Esophagus muscularis mucosa (tissue), 4 donors: ENCODE data around the gene F7. TPM values are rescaled to one million over a fixed set of nuclear protein-coding genes. Genes with fewer than 3 reads are reported as not detected.

Experiments used
- DNase-seq: peaks from one replicate; pipeline ENCODE4 v3.0.0-alpha.2; 2017; ENCODE audit errors: extremely low spot score
- H3K27ac ChIP-seq, 4 donors: fragments of 200-600 bp; sonication (generic); replicated peaks in 1 of 4; 1 replicate in 3 of 4; 2 replicates in 1 of 4; pipeline ENCODE4 v1.5.1; 2016 to 2019; ENCODE audit warnings: mild to moderate bottlenecking in 1 of 4
- H3K27me3 ChIP-seq, 4 donors: fragments of 200-600 bp; sonication (generic); one replicate each; pipeline versions ENCODE4 v1.5.1 to v1.6.0; 2016 to 2019
- H3K36me3 ChIP-seq, 4 donors: fragments of 200-600 bp; sonication (generic); one replicate each; pipeline ENCODE4 v1.5.1; 2016 to 2019
- H3K4me1 ChIP-seq, 4 donors: fragments of 200-600 bp; sonication (generic); one replicate each; pipeline ENCODE4 v1.5.1; 2016 to 2019
- H3K4me3 ChIP-seq, 4 donors: fragments of 200-600 bp; sonication (generic); 1 replicate in 2 of 4; 2 replicates in 2 of 4; pipeline ENCODE4 v1.5.1; 2016 to 2019; ENCODE audit warnings: mild to moderate bottlenecking in 4 of 4, moderate library complexity in 1 of 4
- H3K9me3 ChIP-seq, 4 donors: fragments of 200-600 bp; sonication (generic); 1 replicate in 3 of 4; 2 replicates in 1 of 4; pipeline ENCODE4 v1.5.1; 2016 to 2019
- EP300 ChIP-seq: sonication (generic); formaldehyde crosslinking; IDR thresholded peaks from one replicate; pipeline ENCODE4 v1.6.1; 2017; ENCODE audit warnings: antibody characterized with exemption
- POLR2A ChIP-seq: fragments of 450-650 bp; IDR thresholded peaks from one replicate; pipeline ENCODE4 v1.6.1; 2017; ENCODE audit warnings: antibody characterized with exemption, moderate library complexity, mild to moderate bottlenecking, low read depth
- POLR2AphosphoS5 ChIP-seq, 2 donors: sonication (generic); formaldehyde crosslinking; IDR thresholded peaks; one replicate each; pipeline ENCODE4 v1.6.1; 2017; ENCODE audit warnings: antibody characterized with exemption in 2 of 2
- whole genome bisulfite sequencing: methylation state at CpG from one replicate; pipeline ENCODE4 v1.1.5; 2018; 5-methylcytosine and 5-hydroxymethylcytosine counted together
- intact Hi-C: fragments of 100-400 bp; cut with DNase I; formaldehyde crosslinking; loops from one replicate; pipeline ENCODE4 v1.15.1; 2023
- total RNA-seq, 4 donors: library from RNA; depleted of rRNA; stranded (reverse); fragments of >200 nt; gene quantifications; one replicate each; pipeline versions ENCODE4 v1.1.0 to v1.2.1, GENCODE V29; 2016
- TF ChIP-seq, protein P1 (sequence below), 3 experiments: fragments of 200-600 bp in 2 of 3; fragments of 450-650 bp in 1 of 3; sonication (generic) in 2 of 3; IDR thresholded peaks; one replicate each; pipeline ENCODE4 v1.5.1; 2017 to 2019; ENCODE audit warnings: antibody characterized with exemption in 3 of 3, mild to moderate bottlenecking in 2 of 3, moderate library complexity in 1 of 3

F7 gene
- total RNA-seq, 4 donors from 2014 or later = 0.66 to 1.6 TPM; not detected in 2

DNA sequence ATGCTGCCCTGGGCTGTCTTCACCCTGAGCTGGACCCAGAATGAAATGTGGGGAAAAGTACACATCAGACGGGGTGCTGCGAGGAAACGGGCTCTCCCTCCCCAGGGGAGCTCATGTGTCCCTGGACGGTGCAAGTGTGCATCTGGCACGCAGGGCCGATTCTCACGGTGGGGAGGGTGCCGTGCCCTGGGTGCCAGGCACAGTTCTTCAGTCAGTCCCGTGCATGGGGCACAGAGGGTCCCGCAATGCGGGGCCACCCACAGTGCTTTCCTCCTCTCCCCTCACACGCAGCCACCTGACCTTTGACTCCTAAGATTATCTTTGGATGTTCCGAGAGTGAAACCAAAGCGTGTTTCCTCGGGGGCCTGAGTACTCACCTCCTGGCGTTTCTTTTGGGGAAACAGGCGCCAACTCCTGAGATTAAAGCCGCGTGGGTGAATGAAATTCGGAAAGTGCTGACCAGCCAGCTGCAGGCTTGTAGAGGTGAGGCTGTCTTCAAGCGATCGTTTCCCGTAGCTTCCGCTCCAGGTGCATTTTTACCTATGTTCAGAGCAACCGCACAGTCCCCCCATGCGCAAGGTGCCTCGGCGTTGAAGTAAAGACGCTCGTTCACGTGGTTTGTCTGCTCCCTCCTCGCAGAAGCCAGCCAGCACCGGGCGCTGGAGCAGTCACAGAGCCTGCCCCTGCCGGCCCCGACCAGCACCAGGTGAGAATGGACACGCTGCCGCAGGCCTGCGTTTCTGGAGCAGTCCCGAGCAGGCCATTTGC, 17.5 kb upstream of the F7 start:
- Histone ChIP-seq H3K27me3 (peaks cover 0 to 31% (median 0%) of the 10 kb centered on the region in 4 donors), H3K36me3 (peaks cover 0 to 87% (median 21%) of the 10 kb centered on the region in 4 donors), H3K27ac (no peak overlapping the region), H3K9me3 (no peaks in the 10 kb centered on the region), H3K4me3 (no peak overlapping the region), H3K4me1 (peaks cover 0 to 11% (median 4%) of the 10 kb centered on the region in 4 donors)
- WGBS = 93% methylated on average over 31 of the region's 40 CpGs
- no peak for DNase-seq
- intact Hi-C loops = no loop called here
- no peak for TF ChIP-seq POLR2A
- TF ChIP-seq EP300 = no peak
- TF ChIP-seq, protein P1, sequence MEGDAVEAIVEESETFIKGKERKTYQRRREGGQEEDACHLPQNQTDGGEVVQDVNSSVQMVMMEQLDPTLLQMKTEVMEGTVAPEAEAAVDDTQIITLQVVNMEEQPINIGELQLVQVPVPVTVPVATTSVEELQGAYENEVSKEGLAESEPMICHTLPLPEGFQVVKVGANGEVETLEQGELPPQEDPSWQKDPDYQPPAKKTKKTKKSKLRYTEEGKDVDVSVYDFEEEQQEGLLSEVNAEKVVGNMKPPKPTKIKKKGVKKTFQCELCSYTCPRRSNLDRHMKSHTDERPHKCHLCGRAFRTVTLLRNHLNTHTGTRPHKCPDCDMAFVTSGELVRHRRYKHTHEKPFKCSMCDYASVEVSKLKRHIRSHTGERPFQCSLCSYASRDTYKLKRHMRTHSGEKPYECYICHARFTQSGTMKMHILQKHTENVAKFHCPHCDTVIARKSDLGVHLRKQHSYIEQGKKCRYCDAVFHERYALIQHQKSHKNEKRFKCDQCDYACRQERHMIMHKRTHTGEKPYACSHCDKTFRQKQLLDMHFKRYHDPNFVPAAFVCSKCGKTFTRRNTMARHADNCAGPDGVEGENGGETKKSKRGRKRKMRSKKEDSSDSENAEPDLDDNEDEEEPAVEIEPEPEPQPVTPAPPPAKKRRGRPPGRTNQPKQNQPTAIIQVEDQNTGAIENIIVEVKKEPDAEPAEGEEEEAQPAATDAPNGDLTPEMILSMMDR (IDR thresholded peaks at IDR 0.05) = no peak

DNA sequence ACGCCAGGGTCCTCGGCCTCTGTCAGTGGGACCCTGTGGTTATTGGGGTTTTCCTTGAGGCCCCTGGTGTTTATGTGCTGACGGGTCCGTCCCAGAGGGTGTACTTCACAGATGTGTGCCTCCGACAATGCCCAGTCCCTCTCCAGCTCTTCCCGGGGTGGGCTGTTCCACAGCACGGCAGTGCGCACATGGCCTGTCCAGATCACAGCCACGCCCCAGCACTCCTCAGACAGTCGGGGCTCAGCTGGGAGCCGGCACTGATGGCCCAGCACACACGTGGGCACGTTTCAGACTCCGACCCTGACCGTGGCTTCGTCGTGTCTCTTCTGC, 16.9 kb upstream of the F7 start:
- TF ChIP-seq, protein P1 (IDR thresholded peaks at IDR 0.05) = no peak
- TF ChIP-seq EP300 = no peak
- TF ChIP-seq POLR2AphosphoS5 (IDR thresholded peaks at IDR 0.05) = no peak
- TF ChIP-seq POLR2A = no peak
- H3K4me3 ChIP-seq = no peak overlapping the region
- no peak for DNase-seq
- H3K36me3 ChIP-seq = peaks cover 0 to 84% (median 21%) of the 10 kb centered on the region in 4 donors
- H3K4me1 ChIP-seq = peaks cover 0 to 7% (median 1%) of the 10 kb centered on the region in 4 donors
- 79% methylated on average over 9 of the region's 17 CpGs for WGBS
- H3K27ac ChIP-seq = no peak overlapping the region
- H3K27me3 ChIP-seq = peaks cover 0 to 33% (median 0%) of the 10 kb centered on the region in 4 donors
- intact Hi-C loops = no loop called here
- no peaks in the 10 kb centered on the region for H3K9me3 ChIP-seq

DNA sequence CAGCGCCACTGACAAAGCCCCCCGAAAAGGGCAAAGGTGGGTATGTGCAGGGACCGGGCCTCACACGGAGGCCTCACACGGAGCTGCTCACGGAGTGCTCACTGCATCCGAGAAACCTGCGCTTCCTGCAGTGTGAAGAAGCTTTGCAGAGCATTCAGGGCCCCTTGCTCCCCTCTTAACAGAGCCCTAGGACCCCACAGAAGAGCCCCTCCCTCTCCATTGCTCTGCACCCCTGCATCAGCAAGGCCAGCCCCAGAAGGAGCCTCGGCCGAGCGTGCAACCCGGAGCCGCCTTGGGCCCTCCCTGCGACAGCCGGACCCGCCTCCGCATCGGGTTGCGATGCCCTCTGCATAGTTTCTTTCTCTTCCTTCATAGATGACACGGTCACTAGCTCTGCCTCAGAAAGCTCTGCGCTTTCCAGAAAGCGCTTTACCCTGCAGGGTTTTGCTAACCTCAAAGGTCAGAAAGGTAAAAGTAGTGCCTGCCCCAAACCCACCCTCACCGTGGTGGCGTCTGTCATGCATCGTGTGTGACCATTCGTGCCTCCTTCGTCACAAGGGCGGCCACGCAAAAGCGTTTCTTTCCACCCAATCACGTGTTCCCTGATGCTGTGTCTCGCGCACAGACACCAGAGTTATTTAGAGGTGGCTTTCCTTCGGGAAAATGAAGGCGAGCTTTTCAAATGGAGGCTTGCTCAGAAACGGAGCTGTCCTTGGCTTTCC, 15.7 kb upstream of the F7 start:
- WGBS = 84% methylated on average over 32 of the region's 36 CpGs
- DNase-seq = no peak

DNA sequence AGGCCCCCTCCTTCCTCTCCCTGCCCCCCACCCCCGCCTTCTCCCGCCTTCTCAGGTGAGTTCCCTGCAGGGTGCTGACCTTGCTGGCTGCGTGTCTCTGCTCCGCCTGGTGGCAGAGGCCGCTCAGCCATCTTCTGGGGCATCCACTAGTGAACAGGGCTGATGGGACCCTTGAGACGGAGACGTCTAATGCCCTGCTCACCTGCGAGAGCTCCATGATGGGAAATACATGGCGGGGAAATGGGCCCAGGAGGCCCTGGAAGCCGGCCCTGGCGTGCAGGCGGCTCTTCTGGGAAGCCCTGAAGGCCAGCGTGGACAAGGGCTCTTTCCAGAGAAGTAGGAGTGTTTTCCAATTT, 15.2 kb upstream of the F7 start:
- H3K27ac ChIP-seq = no peak overlapping the region
- no peak for TF ChIP-seq POLR2AphosphoS5 (IDR thresholded peaks at IDR 0.05)
- no peak for TF ChIP-seq POLR2A
- TF ChIP-seq, protein P1 (IDR thresholded peaks at IDR 0.05) = no peak
- TF ChIP-seq EP300 = no peak
- intact Hi-C loops = no loop called here
- H3K4me1 ChIP-seq = no peaks in the 10 kb centered on the region
- 89% methylated on average over 8 of the region's 13 CpGs for WGBS
- H3K27me3 ChIP-seq = peaks cover 0 to 48% (median 0%) of the 10 kb centered on the region in 4 donors
- no peaks in the 10 kb centered on the region for H3K9me3 ChIP-seq
- peaks cover 0 to 85% (median 18%) of the 10 kb centered on the region in 4 donors for H3K36me3 ChIP-seq
- no peak overlapping the region for H3K4me3 ChIP-seq
- no peak for DNase-seq

More for the DNA sequence above, 15.7 kb upstream of the F7 start:
- Histone ChIP-seq H3K36me3 (peaks cover 0 to 85% (median 21%) of the 10 kb centered on the region in 4 donors), H3K27me3 (peaks cover 0 to 45% (median 0%) of the 10 kb centered on the region in 4 donors), H3K4me3 (no peak overlapping the region), H3K27ac (no peak overlapping the region), H3K9me3 (no peaks in the 10 kb centered on the region), H3K4me1 (no peaks in the 10 kb centered on the region)
- TF ChIP-seq, protein P1 (IDR thresholded peaks at IDR 0.05) = no peak
- TF ChIP-seq EP300 (no peak), POLR2AphosphoS5 (IDR thresholded peaks at IDR 0.05) (no peak), POLR2A (no peak)
- intact Hi-C loops = no loop called here
